SIG-M5 treated with dmso at 0.1 percent for 504 hours (cell line): ENCODE data around the gene PRDX6.
"Not testable (repeated sequence)": the region's sequence is repeated elsewhere in the genome, so short reads cannot be mapped to it uniquely, and the experiment has no call there.

ENCODE experiments used
- DNase-seq: peaks from one replicate; lab custom pipeline; 2025; ENCODE audit not compliant: unreplicated experiment; lab: John Stamatoyannopoulos, UW

The PRDX6 gene

DNA sequence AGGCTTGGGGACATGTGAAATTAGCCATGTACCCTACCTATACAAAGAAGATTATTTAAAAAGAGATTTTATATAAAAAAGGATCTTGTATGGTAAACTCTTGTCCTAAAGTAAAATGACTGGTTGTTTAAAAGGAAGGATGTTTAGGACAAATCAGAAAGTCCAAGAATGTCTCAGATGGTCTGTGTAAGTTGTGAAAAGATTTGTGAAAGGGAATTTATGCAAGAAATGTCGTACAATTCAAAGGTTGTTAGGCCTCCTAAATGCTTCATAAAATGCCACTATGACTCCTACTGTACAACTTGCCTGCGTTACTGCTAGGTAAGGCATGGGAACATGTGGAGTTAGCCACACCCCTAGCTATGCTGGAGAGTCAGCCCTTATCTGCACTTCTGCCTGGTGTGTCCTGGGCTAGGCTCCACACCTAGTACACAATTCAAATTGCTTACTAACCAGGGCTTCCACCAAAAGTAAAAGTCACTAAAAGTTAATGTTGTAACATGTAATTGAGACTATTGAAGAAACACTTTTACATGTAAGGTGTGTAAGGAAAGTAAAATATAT, 19.7 kb downstream of the PRDX6 start:
- DNase-seq: no peak

DNA sequence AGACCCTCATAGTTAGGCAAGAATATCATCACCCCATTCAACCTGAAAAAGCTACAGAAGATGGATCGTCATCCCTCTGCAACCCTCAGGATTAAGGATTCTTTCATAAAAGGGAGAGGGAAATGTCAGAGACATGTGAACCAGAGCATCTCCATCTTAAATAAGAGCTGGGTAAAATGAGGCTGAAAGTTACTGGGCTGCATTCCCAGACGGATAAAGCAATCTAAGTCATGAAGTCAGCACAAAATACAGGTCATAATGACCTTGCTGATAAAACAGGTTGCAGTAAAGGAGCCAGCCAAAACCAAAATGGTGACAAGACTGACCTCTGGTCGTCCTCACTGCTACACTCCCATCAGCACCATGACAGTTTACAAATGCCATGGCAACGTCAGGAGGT, 22.6 kb downstream of the PRDX6 start:
- no peak for DNase-seq

DNA sequence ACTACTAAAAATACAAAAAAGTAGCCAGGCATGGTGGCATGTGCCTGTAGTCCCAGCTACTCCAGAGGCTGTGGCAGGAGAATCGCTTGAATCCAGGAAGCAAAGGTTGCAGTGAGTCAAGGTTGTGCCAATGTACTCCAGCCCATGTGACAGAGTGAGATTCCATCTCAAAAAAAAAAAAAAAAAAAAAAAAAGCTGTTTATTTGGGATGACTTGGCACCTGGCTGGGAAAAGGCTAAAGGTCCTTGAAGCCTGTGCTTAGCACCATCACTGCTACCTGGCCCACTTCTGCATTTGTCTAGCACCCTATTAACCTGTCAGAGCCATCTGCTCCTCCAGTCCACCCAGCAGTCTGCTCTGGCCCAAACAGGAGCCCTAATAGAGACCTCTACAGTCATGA, 25.0 kb downstream of the PRDX6 start:
- no peak for DNase-seq

DNA sequence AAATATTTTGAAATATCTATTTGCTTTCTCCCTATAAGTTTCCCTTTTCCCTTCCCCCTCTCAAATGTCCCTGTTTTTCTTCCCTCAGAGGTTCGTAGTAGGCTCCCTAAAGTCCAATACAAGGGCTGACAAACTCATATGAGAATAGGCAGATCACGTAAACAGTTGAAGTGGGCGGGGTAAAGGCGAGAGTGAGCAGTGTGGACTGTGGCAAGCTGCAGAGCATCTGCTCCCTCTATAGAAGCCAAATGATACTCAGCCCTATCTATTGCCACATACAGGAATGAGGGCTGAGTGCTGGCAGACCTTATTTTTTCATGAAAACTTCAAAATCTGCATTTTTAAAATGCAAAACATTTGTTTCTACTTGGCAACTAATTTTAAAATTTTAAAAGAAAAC, 26.3 kb downstream of the PRDX6 start:
- peak; percentile 29 for DNase-seq

GRCh38 chr1:173504268-173504667, 27.1 kb downstream of the PRDX6 start:
- no peak for DNase-seq

DNA sequence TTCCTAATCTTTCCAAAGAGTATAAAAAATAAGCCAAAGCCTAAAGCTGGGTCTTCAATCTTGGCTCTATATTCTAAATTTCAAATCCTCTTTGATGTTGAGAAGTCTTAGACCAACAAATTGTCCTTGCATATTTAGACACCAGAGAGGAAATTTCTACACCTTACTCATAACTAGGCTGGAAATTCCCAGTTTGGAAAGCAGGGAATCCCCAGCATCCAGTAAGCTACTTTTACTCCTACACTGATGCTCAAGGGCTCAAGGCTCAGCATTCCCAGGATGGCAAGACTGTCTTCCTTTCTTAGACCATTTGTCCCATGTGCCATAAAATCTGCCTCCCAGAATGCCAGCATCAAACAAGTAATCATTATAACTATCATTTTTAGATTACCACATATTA, 28.3 kb downstream of the PRDX6 start:
- no peak for DNase-seq

GRCh38 chr1:173506437-173506836, 29.3 kb downstream of the PRDX6 start:
- DNase-seq: no peak

DNA sequence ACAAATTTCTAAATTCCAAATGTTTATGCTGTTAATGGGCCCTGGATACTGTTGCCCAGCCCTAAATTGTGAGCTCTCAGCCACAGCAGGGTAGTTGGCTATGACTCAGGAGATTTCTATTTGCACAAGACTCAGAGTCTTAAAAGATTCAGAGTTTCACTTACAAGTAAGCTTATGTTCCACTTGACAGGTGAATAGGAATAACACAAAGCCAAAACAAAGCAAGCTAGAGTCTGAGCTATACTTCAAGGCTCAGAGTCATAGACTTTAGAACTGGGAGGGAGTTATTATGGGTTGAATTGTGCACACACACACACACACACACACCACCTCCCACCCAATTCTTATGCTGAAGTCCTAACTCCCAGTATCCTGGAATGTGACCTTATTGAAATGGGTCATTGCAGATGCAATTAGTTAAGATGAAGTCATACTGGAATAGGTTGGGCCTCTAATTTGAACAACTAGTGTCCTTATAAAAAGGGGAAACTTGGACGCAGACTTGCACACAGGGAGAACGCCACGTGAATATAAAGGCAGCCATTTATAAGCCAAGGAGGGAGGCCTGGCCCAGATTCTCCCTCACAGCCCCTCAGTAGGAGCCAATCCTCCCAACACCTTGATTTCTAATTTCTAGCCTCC, 30.2 kb downstream of the PRDX6 start:
- DNase-seq: no peak

DNA sequence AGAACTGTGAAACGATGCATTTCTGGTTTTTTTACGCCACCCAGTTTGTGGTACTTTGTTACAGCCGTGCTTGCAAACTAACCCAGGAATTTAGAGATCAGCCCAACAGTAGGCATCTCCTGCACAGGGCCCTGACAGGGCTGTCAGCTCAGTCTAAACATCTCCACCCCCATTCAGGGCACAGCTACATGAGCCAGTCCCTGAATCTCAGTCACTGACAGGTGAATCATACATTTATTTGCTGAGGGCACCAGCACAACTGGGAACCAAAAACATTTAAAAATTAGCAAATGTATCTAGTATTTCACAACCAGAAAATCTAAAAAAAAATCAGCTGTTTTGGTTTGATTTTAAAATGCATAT, 30.7 kb downstream of the PRDX6 start:
- DNase-seq: no peak

DNA sequence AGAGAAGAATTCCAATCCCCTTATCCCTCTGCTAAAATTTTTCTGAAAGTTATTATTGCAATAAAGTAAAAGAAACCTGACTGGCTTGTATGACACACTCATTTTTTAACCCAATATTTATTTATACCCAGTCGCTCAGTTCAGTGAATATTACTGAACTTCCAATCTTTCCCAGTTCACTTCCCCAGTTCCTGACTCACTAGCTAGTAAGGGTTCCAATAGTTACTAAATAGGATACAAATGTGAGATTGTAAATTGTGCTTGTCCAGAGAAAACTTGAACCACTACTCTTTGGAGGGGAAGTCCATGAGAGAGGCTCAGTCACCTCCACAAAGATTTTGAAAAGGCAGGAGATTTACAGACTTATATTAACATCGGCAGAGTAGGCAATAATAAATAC, 31.4 kb downstream of the PRDX6 start:
- DNase-seq: no peak

DNA sequence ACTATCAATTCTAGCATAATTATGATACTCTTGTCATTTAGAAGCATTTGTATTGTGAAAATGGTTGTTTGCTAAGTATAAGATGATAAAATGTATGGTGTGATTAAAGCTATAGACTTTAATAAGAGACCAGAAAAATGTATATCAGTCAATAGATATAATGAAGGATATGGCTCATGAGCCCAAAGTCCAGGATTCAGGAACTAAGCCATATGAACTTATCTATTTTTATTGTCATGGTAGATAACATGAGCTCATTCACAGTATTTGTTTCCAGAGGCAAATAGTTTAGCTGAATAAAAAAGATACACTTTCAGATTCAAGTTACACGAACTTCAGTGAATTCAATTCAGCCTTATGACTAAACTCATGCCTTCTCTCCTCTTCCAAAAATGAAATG, 32.7 kb downstream of the PRDX6 start:
- no peak for DNase-seq

- DNase-seq: not testable (repeated sequence)
These were observed 37.4 kb downstream of the PRDX6 start for GRCh38 chr1:173514503-173514902.

DNA sequence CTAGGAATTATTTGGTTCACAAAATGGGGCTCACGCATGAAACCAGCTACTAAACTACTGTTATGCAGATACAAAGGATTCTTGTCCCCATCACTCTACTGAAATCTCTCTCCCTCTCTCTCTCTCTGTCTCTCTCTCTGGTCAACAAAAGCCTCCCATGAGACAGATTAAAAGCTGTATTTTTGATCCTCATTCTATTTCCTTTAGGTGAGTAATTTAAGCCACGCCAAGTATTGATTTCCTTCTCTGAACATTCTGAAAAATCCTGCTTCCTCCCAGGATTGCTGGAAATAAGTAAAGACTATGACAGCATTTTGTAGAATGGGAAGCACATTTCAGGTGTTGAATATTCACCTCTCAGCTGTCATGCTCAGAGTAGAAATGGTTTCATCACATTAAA, 43.7 kb downstream of the PRDX6 start:
- no peak for DNase-seq

- no peak for DNase-seq
These were observed 46.2 kb downstream of the PRDX6 start for GRCh38 chr1:173523329-173523728.

DNA sequence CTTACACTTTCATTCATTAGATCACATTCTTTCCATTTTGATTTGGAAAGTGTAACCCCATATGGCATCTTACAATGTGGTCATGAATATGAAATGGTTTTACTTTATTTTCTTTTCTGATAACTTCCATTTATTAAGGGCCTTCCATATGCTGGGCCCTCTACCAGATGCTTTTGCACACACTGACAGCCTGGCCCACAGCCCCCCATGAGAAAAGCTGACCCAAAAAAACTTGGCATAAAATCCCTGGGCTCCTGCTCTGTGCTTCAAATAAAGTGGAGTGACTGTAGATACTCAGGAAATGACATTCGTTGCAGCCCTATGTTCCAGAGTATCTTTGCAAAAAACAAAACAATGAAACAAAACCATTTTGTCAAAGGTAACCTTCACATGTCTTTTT, 48.8 kb downstream of the PRDX6 start:
- no peak for DNase-seq

- peak; percentile 18 for DNase-seq
These were observed 50.2 kb downstream of the PRDX6 start for GRCh38 chr1:173527151-173527826.

- DNase-seq: no peak
These were observed 52.0 kb downstream of the PRDX6 start for GRCh38 chr1:173529106-173529505.

DNA sequence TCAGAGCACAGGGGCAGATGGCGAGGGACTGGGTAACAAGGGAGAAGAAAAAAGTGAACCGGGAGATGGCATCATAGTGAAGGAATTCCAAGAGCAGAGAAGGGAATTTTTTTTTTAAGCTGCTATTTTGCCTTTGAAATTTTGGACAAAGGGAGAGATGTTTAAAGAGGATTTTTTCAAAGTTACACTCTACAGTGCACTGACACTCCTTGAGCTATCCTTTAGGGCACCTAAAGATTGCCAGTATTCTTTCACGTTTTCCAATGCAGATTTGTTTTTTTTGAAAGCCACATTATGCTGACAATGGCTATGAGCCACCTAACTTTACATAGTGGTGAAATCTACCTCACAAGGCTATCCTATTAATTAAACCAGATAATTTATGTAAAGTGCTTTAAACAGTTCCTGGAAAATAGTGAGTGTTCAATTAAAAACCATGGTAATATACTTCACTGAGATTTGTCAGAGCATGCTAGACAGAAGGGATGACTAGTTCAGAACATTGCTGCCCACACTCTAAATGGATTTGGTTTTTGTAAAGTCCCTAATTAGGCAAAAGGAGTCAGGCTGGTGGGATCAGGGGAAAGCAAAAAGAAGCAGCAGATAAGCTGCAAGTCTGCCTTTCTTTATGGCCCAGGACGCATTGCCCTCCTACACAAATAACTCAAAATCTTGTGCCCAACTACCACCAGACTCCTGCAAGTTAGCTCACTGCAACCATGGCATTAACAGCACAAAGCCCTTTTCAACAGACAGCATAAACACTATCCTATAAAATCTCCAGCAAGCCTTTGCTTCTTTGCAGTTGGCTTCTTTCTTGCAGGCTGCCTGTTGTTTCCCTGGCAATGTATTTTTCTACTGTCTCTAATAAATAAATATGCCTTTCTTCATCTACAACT, 53.9 kb downstream of the PRDX6 start:
- no peak for DNase-seq

DNA sequence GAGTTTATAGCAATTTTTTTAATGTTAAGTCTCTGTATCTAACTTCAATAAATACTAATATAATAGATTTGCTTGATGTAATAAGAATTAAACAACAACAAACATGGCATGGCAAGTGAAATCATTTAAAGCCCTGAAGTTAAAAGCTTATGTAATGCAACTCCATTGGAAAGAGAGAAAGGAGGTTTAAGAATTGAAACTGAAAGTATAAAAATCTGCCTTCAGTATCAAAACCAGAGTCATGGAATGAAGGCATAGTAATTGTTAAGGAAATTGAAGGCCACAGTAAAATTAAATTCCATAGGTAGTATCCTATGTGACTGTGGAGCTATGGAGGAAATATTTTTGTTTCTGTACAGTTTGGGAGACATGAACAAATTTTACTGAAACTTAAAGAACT, 55.1 kb downstream of the PRDX6 start:
- DNase-seq: no peak

- no peak for DNase-seq
These were observed 59.1 kb downstream of the PRDX6 start for GRCh38 chr1:173536223-173536622.
